Activated CD4-positive, alpha-beta T cell treated with anti-CD3 and anti-CD28 coated beads for 36 hours (primary cell): ENCODE data around the gene ENPP1. TPM values are rescaled to one million over a fixed set of nuclear protein-coding genes. Genes with fewer than 3 reads are reported as not detected.

Experiments
- ATAC-seq: fragments of 200-7000 bp; cut with Tn5 transposase; one replicate; pipeline ENCODE4 v1.10.0; 2021; ENCODE audit warnings: mild to moderate bottlenecking, moderate library complexity
- CTCF ChIA-PET: fragments of 350-600 bp; sonication (Branson Sonifier 250); formaldehyde crosslinking; loops from one replicate; lab custom pipeline; 2021; ENCODE audit warnings: antibody characterized with exemption; lab: Charles Lee
- POLR2A ChIA-PET: fragments of 350-600 bp; sonication (Branson Sonifier 250); formaldehyde crosslinking; loops from one replicate; lab custom pipeline; 2021; ENCODE audit warnings: antibody characterized with exemption, inconsistent platforms; lab: Charles Lee
- DNase-seq: peaks from one replicate; pipeline ENCODE4 v3.0.0-alpha.2; 2020
- H3K27ac Mint-ChIP-seq: one replicate; pipeline ENCODE4 v1.8.0; 2021; ENCODE audit warnings: mixed read lengths
- H3K27me3 Mint-ChIP-seq: one replicate; pipeline ENCODE4 v1.8.0; 2021; ENCODE audit warnings: mixed read lengths
- H3K36me3 Mint-ChIP-seq: one replicate; pipeline ENCODE4 v1.8.0; 2021; ENCODE audit warnings: low read depth, mixed read lengths
- H3K4me1 Mint-ChIP-seq: one replicate; pipeline ENCODE4 v1.8.0; 2021; ENCODE audit warnings: mixed read lengths
- H3K4me3 Mint-ChIP-seq: one replicate; pipeline ENCODE4 v1.8.0; 2021; ENCODE audit warnings: mild to moderate bottlenecking, moderate library complexity, mixed read lengths
- H3K9me3 Mint-ChIP-seq: one replicate; pipeline ENCODE4 v1.8.0; 2021; ENCODE audit warnings: low read depth, mixed read lengths
- intact Hi-C, 2 experiments: fragments of 100-400 bp; cut with DNase I in 1 of 2; cut with micrococcal nuclease in 1 of 2; formaldehyde crosslinking; loops; one replicate each; pipeline versions ENCODE4 v1.14.2 to v1.15.1; 2022 to 2024; cut with DNase I, micrococcal nuclease
- total RNA-seq, 2 experiments: library from RNA; stranded (reverse); gene quantifications; one replicate each; pipeline ENCODE4 v1.2.3, GENCODE V29; 2021

ENPP1 gene
- total RNA-seq: under 1 TPM; 0.23 to 0.42 TPM

- DNase-seq: peak; percentile 62
- no peak within 1 kb of the TSS for H3K27ac Mint-ChIP-seq
- peak; percentile 83 for ATAC-seq
- H3K4me3 Mint-ChIP-seq: peak within 1 kb of the TSS; percentile 76
- intact Hi-C loops: loop anchor here in 1 of 2 experiments (5.0 kb wide), 1 partner anchor 121 kb away; no protein-coding TSS in a partner anchor
- POLR2A ChIA-PET: no interaction called here
- CTCF ChIA-PET: no interaction called here
- H3K4me1 Mint-ChIP-seq: peaks cover 16% of the 10 kb centered on the region
- H3K27me3 Mint-ChIP-seq: peaks cover 45% of the 10 kb centered on the region
- H3K36me3 Mint-ChIP-seq: no peaks in the 10 kb centered on the region
- no peaks in the 10 kb centered on the region for H3K9me3 Mint-ChIP-seq
Observed at GRCh38 chr6:131807644-131808459, at the start of gene ENPP1. ENPP1 (plus strand) TSS chr6:131808020; CDS start chr6:131808036, 16 bp downstream.

DNA sequence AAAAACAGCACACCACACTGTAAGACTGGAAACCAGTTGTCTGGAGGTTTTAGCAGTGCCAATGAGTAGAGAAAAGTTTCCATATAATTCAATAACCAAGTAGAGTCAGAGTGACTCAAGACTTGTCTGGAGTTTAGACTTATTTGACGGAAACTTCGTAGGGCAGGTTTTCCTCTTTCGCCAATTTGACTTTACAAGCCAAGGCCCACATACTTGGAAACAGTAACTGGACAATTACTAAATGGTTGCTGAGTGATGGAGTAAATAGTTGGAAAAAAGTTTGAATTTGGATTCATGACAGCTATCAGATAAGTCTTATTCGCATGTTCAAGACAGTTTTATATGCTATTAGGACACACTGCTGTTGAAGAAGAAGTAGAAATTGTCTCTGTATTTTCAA is 48.9 kb upstream of the ENPP1 start:
- ATAC-seq (no peak), DNase-seq (no peak)
- H3K27ac Mint-ChIP-seq: no peak overlapping the region
- H3K4me3 Mint-ChIP-seq: no peak overlapping the region
- intact Hi-C loops: no loop called here
- no peaks in the 10 kb centered on the region for H3K4me1 Mint-ChIP-seq
- ChIA-PET CTCF (no interaction called here), POLR2A (no interaction called here)
- H3K36me3 Mint-ChIP-seq: no peaks in the 10 kb centered on the region
- H3K9me3 Mint-ChIP-seq: no peaks in the 10 kb centered on the region
- peaks cover 19% of the 10 kb centered on the region for H3K27me3 Mint-ChIP-seq

GRCh38 chr6:131761060-131761761 is 46.6 kb upstream of the ENPP1 start:
- no peak for ATAC-seq
- H3K36me3 Mint-ChIP-seq: no peaks in the 10 kb centered on the region
- no peaks in the 10 kb centered on the region for H3K9me3 Mint-ChIP-seq
- H3K27ac Mint-ChIP-seq: no peak overlapping the region
- no peak for DNase-seq
- intact Hi-C loops: no loop called here
- CTCF ChIA-PET: no interaction called here
- H3K4me3 Mint-ChIP-seq: no peak overlapping the region
- H3K4me1 Mint-ChIP-seq: no peaks in the 10 kb centered on the region
- peaks cover 14% of the 10 kb centered on the region for H3K27me3 Mint-ChIP-seq
- POLR2A ChIA-PET: no interaction called here

GRCh38 chr6:131761762-131762067 is 46.1 kb upstream of the ENPP1 start:
- H3K9me3 Mint-ChIP-seq: no peaks in the 10 kb centered on the region
- no peaks in the 10 kb centered on the region for H3K4me1 Mint-ChIP-seq
- H3K27ac Mint-ChIP-seq: no peak overlapping the region
- no peak for DNase-seq
- H3K36me3 Mint-ChIP-seq: no peaks in the 10 kb centered on the region
- CTCF ChIA-PET: no interaction called here
- peaks cover 12% of the 10 kb centered on the region for H3K27me3 Mint-ChIP-seq
- POLR2A ChIA-PET: no interaction called here
- intact Hi-C loops: no loop called here
- ATAC-seq: no peak
- H3K4me3 Mint-ChIP-seq: no peak overlapping the region

DNA sequence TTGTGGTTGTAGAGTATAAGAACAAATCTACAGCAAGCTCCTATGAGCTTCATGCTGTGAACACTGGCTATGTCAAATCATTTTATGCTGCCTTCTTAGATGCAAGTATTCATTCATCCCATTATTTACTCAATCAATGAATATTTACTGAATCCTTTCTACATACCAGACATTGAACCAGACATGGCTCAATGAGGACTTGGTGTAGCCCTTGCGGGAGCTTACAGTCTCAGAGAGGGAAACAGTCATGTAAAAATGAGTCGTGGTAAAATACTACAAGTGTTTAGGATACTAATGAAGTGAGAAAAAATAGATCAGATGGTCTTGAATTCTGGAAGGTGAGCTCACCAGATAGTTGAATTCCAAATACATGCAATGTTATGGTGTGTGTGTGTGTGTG is 44.8 kb upstream of the ENPP1 start:
- POLR2A ChIA-PET: no interaction called here
- CTCF ChIA-PET: no interaction called here

DNA sequence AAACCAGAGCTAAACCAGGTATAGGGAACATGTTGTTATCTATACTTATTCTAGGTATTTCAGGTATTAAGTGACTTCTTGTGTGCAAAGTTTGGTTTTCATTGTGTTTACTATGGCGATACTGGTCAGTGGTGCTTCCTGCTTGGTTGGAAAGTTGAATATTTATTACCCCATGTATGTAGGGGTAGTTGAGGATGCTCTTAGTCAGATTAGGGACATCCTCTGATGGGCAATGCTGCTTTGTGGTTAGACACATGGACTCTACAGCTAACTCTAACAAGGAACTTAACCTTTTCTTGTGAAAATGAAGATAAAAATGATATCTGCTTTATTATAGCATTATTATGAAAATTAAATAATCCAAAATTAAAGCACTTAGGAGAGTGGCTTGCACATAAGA is 44.1 kb upstream of the ENPP1 start:
- intact Hi-C loops: no loop called here
- Mint-ChIP-seq H3K36me3 (no peaks in the 10 kb centered on the region), H3K27ac (no peak overlapping the region), H3K9me3 (no peaks in the 10 kb centered on the region), H3K27me3 (peaks cover 13% of the 10 kb centered on the region), H3K4me3 (no peak overlapping the region), H3K4me1 (no peaks in the 10 kb centered on the region)
- ChIA-PET CTCF (no interaction called here), POLR2A (no interaction called here)
- DNase-seq: no peak
- ATAC-seq: no peak

More for the DNA sequence above, 44.8 kb upstream of the ENPP1 start:
- ATAC-seq (no peak), DNase-seq (no peak)
- Mint-ChIP-seq H3K27ac (no peak overlapping the region), H3K4me1 (no peaks in the 10 kb centered on the region), H3K36me3 (no peaks in the 10 kb centered on the region), H3K4me3 (no peak overlapping the region), H3K9me3 (no peaks in the 10 kb centered on the region), H3K27me3 (peaks cover 14% of the 10 kb centered on the region)
- intact Hi-C loops: no loop called here

DNA sequence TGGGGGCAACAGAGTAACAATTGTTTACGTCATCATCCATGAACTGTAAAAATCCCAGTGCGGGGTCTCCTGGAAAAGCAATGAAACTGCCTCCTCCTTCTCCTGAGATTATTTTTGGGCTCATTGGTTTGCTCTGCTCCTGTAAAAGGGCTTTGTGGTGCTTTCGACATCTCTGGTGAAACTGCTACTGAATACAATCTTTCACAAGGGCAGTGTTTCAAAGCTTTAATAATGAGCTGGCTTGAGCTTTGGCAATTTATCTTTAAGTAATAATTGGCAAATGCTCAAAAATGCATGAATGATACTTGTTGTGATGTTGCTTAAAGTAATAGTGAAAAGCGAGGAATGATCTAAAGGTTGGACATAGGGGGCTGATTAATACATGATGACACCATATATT is 43.5 kb upstream of the ENPP1 start:
- H3K27ac Mint-ChIP-seq: no peak overlapping the region
- no peaks in the 10 kb centered on the region for H3K9me3 Mint-ChIP-seq
- ChIA-PET POLR2A (no interaction called here), CTCF (no interaction called here)
- H3K27me3 Mint-ChIP-seq: peaks cover 13% of the 10 kb centered on the region
- ATAC-seq (no peak), DNase-seq (no peak)
- no peak overlapping the region for H3K4me3 Mint-ChIP-seq
- no peaks in the 10 kb centered on the region for H3K4me1 Mint-ChIP-seq
- no peaks in the 10 kb centered on the region for H3K36me3 Mint-ChIP-seq
- intact Hi-C loops: no loop called here

DNA sequence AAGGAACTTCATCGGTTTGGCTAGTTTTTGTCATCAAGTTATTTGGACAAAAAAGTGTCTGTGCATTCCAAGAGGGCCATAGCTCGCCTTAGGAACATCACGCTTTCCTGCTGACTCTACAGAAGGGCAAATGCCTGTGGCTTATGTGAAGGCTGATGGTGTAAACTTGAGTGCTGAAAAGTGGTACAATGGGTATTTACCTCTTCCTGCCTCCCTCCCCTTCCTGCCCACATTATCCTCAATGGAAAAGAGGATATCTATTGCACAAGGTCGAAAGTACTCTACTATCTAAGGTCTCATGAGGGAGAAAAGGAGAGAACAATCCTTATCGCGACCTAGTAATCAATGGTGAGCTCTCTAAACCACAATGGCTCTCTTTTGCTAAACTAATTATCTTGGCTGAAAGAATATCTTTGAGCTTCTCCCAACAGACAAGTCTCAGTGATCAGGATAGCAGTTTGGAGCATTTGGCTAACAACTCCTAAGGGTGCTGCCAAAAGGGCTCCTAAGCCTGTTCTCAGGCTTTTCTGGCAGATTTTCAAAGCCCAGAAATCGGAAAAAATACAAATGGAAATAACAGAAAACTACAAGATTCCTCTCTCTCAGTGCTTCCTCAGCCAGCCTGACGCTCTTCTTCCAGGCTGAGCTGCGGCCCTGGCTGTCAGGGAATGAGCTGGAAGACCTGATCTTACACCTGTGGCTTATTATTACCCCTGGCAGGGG is 42.6 kb upstream of the ENPP1 start:
- H3K36me3 Mint-ChIP-seq: no peaks in the 10 kb centered on the region
- DNase-seq (no peak), ATAC-seq (no peak)
- ChIA-PET POLR2A (no interaction called here), CTCF (no interaction called here)
- H3K4me1 Mint-ChIP-seq: no peaks in the 10 kb centered on the region
- no peak overlapping the region for H3K27ac Mint-ChIP-seq
- H3K27me3 Mint-ChIP-seq: peaks cover 18% of the 10 kb centered on the region
- intact Hi-C loops: no loop called here
- no peak overlapping the region for H3K4me3 Mint-ChIP-seq
- no peaks in the 10 kb centered on the region for H3K9me3 Mint-ChIP-seq

- no peak for DNase-seq
- no peak for ATAC-seq
- Mint-ChIP-seq H3K4me3 (no peak overlapping the region), H3K9me3 (no peaks in the 10 kb centered on the region), H3K36me3 (no peaks in the 10 kb centered on the region), H3K27me3 (peaks cover 21% of the 10 kb centered on the region), H3K4me1 (no peaks in the 10 kb centered on the region), H3K27ac (no peak overlapping the region)
- ChIA-PET POLR2A (no interaction called here), CTCF (no interaction called here)
- intact Hi-C loops: no loop called here
Observed at GRCh38 chr6:131765804-131766135, 42.0 kb upstream of the ENPP1 start.

DNA sequence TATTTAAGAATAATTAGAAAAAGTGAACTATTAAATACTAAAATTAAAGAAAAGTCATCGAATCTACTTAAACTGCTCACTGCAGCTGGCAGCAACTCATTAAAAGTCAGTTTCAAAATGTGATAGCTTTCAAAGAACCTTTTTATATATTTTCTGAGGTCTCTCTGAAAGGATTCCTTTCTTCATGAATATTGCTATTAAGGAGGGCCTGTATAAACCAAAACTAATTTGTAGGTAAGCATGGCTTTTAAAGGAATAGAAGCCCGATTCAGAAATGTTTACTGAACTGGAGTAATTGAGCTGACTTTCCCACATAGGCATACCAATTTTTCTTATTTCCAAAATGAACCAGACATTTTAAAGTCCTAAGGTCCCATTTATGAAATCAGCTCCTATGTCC is 41.2 kb upstream of the ENPP1 start:
- Mint-ChIP-seq H3K9me3 (no peaks in the 10 kb centered on the region), H3K4me1 (no peaks in the 10 kb centered on the region)

GRCh38 chr6:131768964-131769363 is 38.9 kb upstream of the ENPP1 start:
- ATAC-seq: no peak
- no peaks in the 10 kb centered on the region for H3K9me3 Mint-ChIP-seq
- no peaks in the 10 kb centered on the region for H3K4me1 Mint-ChIP-seq
- peaks cover 22% of the 10 kb centered on the region for H3K27me3 Mint-ChIP-seq
- no peak overlapping the region for H3K27ac Mint-ChIP-seq
- no peak for DNase-seq
- intact Hi-C loops: no loop called here
- POLR2A ChIA-PET: no interaction called here
- CTCF ChIA-PET: no interaction called here
- H3K36me3 Mint-ChIP-seq: no peaks in the 10 kb centered on the region
- H3K4me3 Mint-ChIP-seq: no peak overlapping the region

More for the DNA sequence above, 41.2 kb upstream of the ENPP1 start:
- ChIA-PET CTCF (no interaction called here), POLR2A (no interaction called here)
- ATAC-seq (no peak), DNase-seq (no peak)
- Mint-ChIP-seq H3K27ac (no peak overlapping the region), H3K4me3 (no peak overlapping the region), H3K27me3 (peaks cover 23% of the 10 kb centered on the region), H3K36me3 (no peaks in the 10 kb centered on the region)
- intact Hi-C loops: no loop called here
